Activated CD8-positive, alpha-beta T cell treated with anti-CD3 and anti-CD28 coated beads, Interleukin-2, amount 10 ng/mL, durations not matched to agents 7 days and 5 days (primary cell): ENCODE results near the gene ADCY2. TPM values are rescaled to one million over a fixed set of nuclear protein-coding genes. Genes with fewer than 3 reads are reported as not detected.

Source experiments
- ATAC-seq: fragments of 150-1000 bp; cut with Tn5 transposase; one replicate; pipeline ENCODE4 v1.10.0; 2021; ENCODE audit warnings: moderate library complexity
- CTCF ChIA-PET: fragments of 350-600 bp; sonication (Branson Sonifier 250); formaldehyde crosslinking; loops from one replicate; lab custom pipeline; 2021; ENCODE audit warnings: antibody characterized with exemption; lab: Charles Lee
- POLR2A ChIA-PET: fragments of 350-600 bp; sonication (Branson Sonifier 250); formaldehyde crosslinking; loops from one replicate; lab custom pipeline; 2021; ENCODE audit warnings: antibody characterized with exemption; lab: Charles Lee
- DNase-seq: peaks from one replicate; pipeline ENCODE4 v3.0.0-alpha.2; 2020
- H3K27ac Mint-ChIP-seq: one replicate; pipeline ENCODE4 v1.8.0; 2021; ENCODE audit warnings: mild to moderate bottlenecking, mixed read lengths
- H3K27me3 Mint-ChIP-seq: one replicate; pipeline ENCODE4 v1.8.0; 2021; ENCODE audit warnings: low read depth, mixed read lengths
- H3K36me3 Mint-ChIP-seq: one replicate; pipeline ENCODE4 v1.8.0; 2021; ENCODE audit warnings: low read depth, mixed read lengths
- H3K4me1 Mint-ChIP-seq: one replicate; pipeline ENCODE4 v1.8.0; 2021; ENCODE audit warnings: low read depth, mixed read lengths
- H3K4me3 Mint-ChIP-seq: one replicate; pipeline ENCODE4 v1.8.0; 2021; ENCODE audit warnings: mild to moderate bottlenecking, mixed read lengths
- H3K9me3 Mint-ChIP-seq: one replicate; pipeline ENCODE4 v1.8.0; 2022; ENCODE audit warnings: mixed read lengths; ENCODE audit not compliant: insufficient read depth
- total RNA-seq, 2 experiments: library from RNA; stranded (reverse); gene quantifications; one replicate each; pipeline ENCODE4 v1.2.3, GENCODE V29; 2021

ADCY2 gene
- total RNA-seq, 2 experiments from 2014 or later: not detected

DNA sequence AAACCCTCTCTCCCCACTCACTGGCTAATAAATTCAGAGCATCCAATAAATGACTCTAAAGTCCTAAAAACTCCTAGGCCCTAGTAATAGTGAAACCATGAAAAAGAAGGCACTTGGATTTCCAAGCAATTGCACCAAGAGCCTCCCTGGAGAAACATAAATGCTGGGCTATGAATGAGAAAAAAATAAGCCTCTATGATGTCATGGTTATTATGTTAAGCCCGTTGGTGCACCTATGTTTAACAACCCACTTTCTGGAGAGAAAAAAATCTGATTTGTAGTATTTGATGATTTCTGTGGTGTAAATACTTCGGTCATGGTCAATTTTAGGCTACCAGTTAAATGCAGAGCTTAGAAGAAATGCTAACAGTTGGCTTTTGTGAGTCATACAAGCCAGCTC, 446.6 kb downstream of the ADCY2 start:
- no peaks in the 10 kb centered on the region for H3K36me3 Mint-ChIP-seq
- H3K9me3 Mint-ChIP-seq: no peaks in the 10 kb centered on the region
- H3K4me1 Mint-ChIP-seq: no peaks in the 10 kb centered on the region
- H3K27ac Mint-ChIP-seq: no peak overlapping the region
- ATAC-seq: no peak
- H3K4me3 Mint-ChIP-seq: no peak overlapping the region
- POLR2A ChIA-PET: no interaction called here
- peaks cover 28% of the 10 kb centered on the region for H3K27me3 Mint-ChIP-seq
- DNase-seq: no peak
- CTCF ChIA-PET: no interaction called here

GRCh38 chr5:7844901-7845300, 449.0 kb downstream of the ADCY2 start:
- Mint-ChIP-seq H3K4me1 (peaks cover under 1% of the 10 kb centered on the region), H3K4me3 (no peak overlapping the region), H3K27me3 (peaks cover 42% of the 10 kb centered on the region), H3K27ac (no peak overlapping the region), H3K9me3 (no peaks in the 10 kb centered on the region), H3K36me3 (no peaks in the 10 kb centered on the region)
- POLR2A ChIA-PET: no interaction called here
- DNase-seq (no peak), ATAC-seq (no peak)
- CTCF ChIA-PET: no interaction called here

DNA sequence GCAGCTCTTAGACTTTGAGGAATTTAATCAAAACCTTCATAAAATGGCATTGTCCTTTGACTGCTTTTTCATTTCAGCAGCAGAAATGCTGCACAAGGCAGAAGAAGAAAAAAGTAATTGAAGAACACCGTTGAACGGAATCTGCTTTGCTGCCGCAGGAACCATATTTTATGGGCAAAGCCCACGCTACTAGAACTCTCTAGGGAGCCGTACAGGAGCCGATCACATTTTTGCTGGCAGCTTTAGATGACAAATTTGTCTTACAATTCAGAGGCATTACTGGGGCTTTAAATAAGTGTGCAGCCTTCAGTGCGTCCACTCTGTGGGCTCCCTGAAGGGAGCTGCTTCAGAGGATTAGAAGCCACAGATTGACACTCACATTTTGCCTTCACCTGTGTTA, 449.6 kb downstream of the ADCY2 start:
- H3K9me3 Mint-ChIP-seq: no peaks in the 10 kb centered on the region
- no peak overlapping the region for H3K4me3 Mint-ChIP-seq
- POLR2A ChIA-PET: no interaction called here
- H3K27me3 Mint-ChIP-seq: peaks cover 44% of the 10 kb centered on the region
- ATAC-seq (no peak), DNase-seq (no peak)
- CTCF ChIA-PET: interaction anchor here (0.9 kb wide), 1 partner anchor 12 kb away, joined by 3 read pairs; no protein-coding TSS in a partner anchor
- peaks cover 3% of the 10 kb centered on the region for H3K4me1 Mint-ChIP-seq
- H3K36me3 Mint-ChIP-seq: no peaks in the 10 kb centered on the region
- no peak overlapping the region for H3K27ac Mint-ChIP-seq

- H3K4me3 Mint-ChIP-seq: no peak overlapping the region
- ATAC-seq (no peak), DNase-seq (no peak)
- POLR2A ChIA-PET: no interaction called here
- peaks cover 5% of the 10 kb centered on the region for H3K4me1 Mint-ChIP-seq
- H3K9me3 Mint-ChIP-seq: no peaks in the 10 kb centered on the region
- CTCF ChIA-PET: interaction anchor here (0.9 kb wide), 1 partner anchor 11 kb away, joined by 3 read pairs; no protein-coding TSS in a partner anchor
- H3K27me3 Mint-ChIP-seq: peaks cover 41% of the 10 kb centered on the region
- H3K27ac Mint-ChIP-seq: no peak overlapping the region
- H3K36me3 Mint-ChIP-seq: peaks cover 1% of the 10 kb centered on the region
These were observed 450.4 kb downstream of the ADCY2 start for GRCh38 chr5:7846327-7846726.

DNA sequence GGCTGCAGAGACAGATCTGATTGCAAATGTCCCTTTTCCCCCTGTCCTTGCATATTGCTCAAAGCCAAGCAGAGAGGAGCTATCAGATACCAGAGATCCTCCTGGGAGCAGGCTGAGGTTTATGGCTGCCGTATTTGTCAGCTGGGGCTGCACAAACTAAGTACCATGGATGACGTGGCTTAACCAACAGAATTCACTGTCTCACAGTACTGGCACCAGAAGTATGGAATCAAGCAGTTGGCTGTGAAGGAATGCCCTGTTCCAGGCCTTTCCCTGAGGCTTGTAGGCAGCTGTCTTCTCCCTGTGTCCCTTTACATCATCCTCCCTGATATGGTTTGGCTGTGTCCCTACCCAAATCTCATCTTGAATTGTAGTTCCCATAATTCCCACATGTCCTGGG, 452.4 kb downstream of the ADCY2 start:
- no peak for ATAC-seq

GRCh38 chr5:7849681-7850394, 453.9 kb downstream of the ADCY2 start:
- DNase-seq (no peak), ATAC-seq (peak; percentile 45)
- POLR2A ChIA-PET: no interaction called here
- CTCF ChIA-PET: no interaction called here
- Mint-ChIP-seq H3K4me3 (peak overlapping the region; percentile 39), H3K4me1 (peaks cover 19% of the 10 kb centered on the region), H3K36me3 (peaks cover 1% of the 10 kb centered on the region), H3K27ac (no peak overlapping the region), H3K9me3 (no peaks in the 10 kb centered on the region), H3K27me3 (peaks cover 27% of the 10 kb centered on the region)

More for the DNA sequence above, 452.4 kb downstream of the ADCY2 start:
- Mint-ChIP-seq H3K27ac (no peak overlapping the region), H3K36me3 (peaks cover 1% of the 10 kb centered on the region), H3K4me1 (peaks cover 19% of the 10 kb centered on the region), H3K9me3 (no peaks in the 10 kb centered on the region), H3K27me3 (peaks cover 39% of the 10 kb centered on the region), H3K4me3 (no peak overlapping the region)
- POLR2A ChIA-PET: no interaction called here
- DNase-seq: no peak
- CTCF ChIA-PET: no interaction called here

- POLR2A ChIA-PET: no interaction called here
- Mint-ChIP-seq H3K4me1 (peaks cover 19% of the 10 kb centered on the region), H3K27ac (no peak within 1 kb of the TSS), H3K36me3 (peaks cover 1% of the 10 kb centered on the region), H3K4me3 (peak within 1 kb of the TSS; percentile 60), H3K27me3 (peaks cover 24% of the 10 kb centered on the region), H3K9me3 (no peaks in the 10 kb centered on the region)
- ATAC-seq (peak; percentile 38), DNase-seq (no peak)
- CTCF ChIA-PET: no interaction called here
These were observed 454.7 kb downstream of the ADCY2 start, which contains the start of gene CFAP90 for GRCh38 chr5:7850395-7851239. Gene CFAP90 (minus strand): TSS chr5:7851133. CDS start chr5:7851021, 112 bp downstream.

- peaks cover 24% of the 10 kb centered on the region for H3K27me3 Mint-ChIP-seq
- ChIA-PET CTCF (no interaction called here), POLR2A (no interaction called here)
- H3K9me3 Mint-ChIP-seq: no peaks in the 10 kb centered on the region
- ATAC-seq: no peak
- H3K4me3 Mint-ChIP-seq: peak overlapping the region; percentile 60
- peaks cover 1% of the 10 kb centered on the region for H3K36me3 Mint-ChIP-seq
- DNase-seq: no peak
- no peak overlapping the region for H3K27ac Mint-ChIP-seq
- H3K4me1 Mint-ChIP-seq: peaks cover 19% of the 10 kb centered on the region
These were observed 455.3 kb downstream of the ADCY2 start for GRCh38 chr5:7851240-7851592.

GRCh38 chr5:7851617-7852289, 455.8 kb downstream of the ADCY2 start:
- Mint-ChIP-seq H3K4me3 (peak overlapping the region; percentile 3), H3K4me1 (peaks cover 19% of the 10 kb centered on the region), H3K9me3 (no peaks in the 10 kb centered on the region), H3K36me3 (peaks cover 1% of the 10 kb centered on the region), H3K27ac (no peak overlapping the region), H3K27me3 (peaks cover 24% of the 10 kb centered on the region)
- peak; percentile 37 for ATAC-seq
- ChIA-PET POLR2A (no interaction called here), CTCF (no interaction called here)
- peak; percentile 52 for DNase-seq

DNA sequence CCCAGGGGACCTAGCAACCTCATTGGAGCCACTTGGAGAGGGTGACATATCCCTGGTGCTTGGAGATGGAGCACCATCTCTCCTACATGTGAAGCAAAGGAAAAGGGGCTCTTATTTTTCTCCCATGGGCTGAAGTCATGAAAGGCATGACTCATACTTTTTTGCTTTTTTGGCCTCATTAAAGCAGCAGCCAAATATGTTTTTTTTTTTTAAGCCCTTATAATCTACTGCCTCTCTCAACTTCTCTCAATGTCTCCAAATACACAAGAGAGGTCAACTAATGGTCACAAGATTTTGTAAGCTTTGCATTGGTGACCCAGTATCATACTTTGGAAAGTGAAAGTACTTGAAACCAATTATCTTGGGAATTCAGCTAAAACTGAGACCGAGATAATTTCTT, 456.6 kb downstream of the ADCY2 start:
- peaks cover 24% of the 10 kb centered on the region for H3K27me3 Mint-ChIP-seq

GRCh38 chr5:7852988-7853387, 457.1 kb downstream of the ADCY2 start:
- no peak overlapping the region for H3K4me3 Mint-ChIP-seq
- CTCF ChIA-PET: no interaction called here
- peaks cover 27% of the 10 kb centered on the region for H3K4me1 Mint-ChIP-seq
- POLR2A ChIA-PET: no interaction called here
- H3K36me3 Mint-ChIP-seq: peaks cover 5% of the 10 kb centered on the region
- no peaks in the 10 kb centered on the region for H3K9me3 Mint-ChIP-seq
- DNase-seq (no peak), ATAC-seq (no peak)
- peaks cover 22% of the 10 kb centered on the region for H3K27me3 Mint-ChIP-seq
- H3K27ac Mint-ChIP-seq: no peak overlapping the region

More for the DNA sequence above, 456.6 kb downstream of the ADCY2 start:
- Mint-ChIP-seq H3K9me3 (no peaks in the 10 kb centered on the region), H3K4me3 (no peak overlapping the region), H3K27ac (no peak overlapping the region), H3K4me1 (peaks cover 23% of the 10 kb centered on the region), H3K36me3 (peaks cover 3% of the 10 kb centered on the region)
- ATAC-seq (no peak), DNase-seq (no peak)
- CTCF ChIA-PET: no interaction called here
- POLR2A ChIA-PET: no interaction called here
